Stimulated activated CD4-positive, alpha-beta T cell treated with anti-CD3 and anti-CD28 coated beads, Interleukin-12 subunit alpha, Interleukin-12 subunit beta, amount 100 ng/mL, for 48 hours (primary cell): ENCODE results near the gene SERGEF.

Experiments
- DNase-seq, 3 donors: peaks; one replicate each; pipeline ENCODE4 v3.0.0-alpha.2; 2020; ENCODE audit warnings: low read depth in 2 of 3, low spot score in 1 of 3

Gene SERGEF

GRCh38 chr11:17816232-17816931 lies 196.5 kb downstream of the SERGEF start:
- DNase-seq, result no peak

DNA sequence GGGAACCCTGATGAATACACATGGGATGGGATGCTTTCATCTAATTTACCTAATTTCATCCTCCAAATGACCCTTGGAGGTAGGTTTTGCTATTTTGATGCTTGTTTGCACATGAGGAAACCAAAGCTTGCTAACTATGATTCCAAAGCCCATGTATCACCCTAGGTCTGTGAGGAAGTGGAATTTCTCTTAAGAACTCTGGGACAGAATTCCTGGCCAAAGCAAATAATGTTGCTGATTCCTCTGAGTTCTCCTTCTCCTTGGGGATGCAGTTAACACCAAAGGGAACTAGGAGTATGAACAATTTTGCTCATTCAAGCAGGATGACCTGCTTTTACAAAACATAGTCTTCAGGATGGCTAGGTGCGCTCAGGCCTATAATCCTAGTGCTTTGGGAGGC lies 198.3 kb downstream of the SERGEF start:
- no peak for DNase-seq

DNA sequence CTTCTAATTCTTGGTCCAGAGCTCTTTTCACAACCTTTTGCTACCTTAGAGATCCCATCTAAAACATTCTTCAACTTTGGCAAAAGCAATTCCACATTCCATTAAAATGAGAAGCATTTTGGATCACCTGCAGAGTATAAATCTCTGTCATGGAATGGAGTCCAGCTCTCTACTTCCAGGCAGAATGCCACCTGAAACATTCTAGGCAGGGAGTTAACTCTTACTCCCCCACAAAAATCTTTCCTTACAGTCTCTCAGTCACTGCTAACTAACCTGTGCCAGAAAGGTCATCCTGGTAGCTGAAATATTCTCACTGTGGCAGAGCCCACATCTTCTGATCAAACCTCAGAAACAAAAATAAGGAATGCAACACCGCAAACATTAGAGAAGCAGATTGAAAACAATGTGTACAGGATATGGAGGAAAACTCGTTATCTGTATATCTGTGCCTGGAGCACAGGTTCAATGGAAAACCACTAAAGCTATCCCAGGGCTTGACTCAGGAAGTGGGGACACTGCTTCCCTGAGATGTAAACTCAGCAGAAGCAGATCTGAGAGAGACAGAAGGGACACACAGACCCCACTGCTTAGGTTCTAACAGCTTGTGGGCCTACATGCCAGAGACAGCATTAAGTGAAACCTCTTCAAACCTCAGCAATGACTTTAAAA lies 199.3 kb downstream of the SERGEF start:
- no peak for DNase-seq

- DNase-seq, result no peak
Measured at GRCh38 chr11:17812865-17813187, 200.0 kb downstream of the SERGEF start.

- no peak for DNase-seq
Measured at GRCh38 chr11:17812091-17812864, 200.6 kb downstream of the SERGEF start.

DNA sequence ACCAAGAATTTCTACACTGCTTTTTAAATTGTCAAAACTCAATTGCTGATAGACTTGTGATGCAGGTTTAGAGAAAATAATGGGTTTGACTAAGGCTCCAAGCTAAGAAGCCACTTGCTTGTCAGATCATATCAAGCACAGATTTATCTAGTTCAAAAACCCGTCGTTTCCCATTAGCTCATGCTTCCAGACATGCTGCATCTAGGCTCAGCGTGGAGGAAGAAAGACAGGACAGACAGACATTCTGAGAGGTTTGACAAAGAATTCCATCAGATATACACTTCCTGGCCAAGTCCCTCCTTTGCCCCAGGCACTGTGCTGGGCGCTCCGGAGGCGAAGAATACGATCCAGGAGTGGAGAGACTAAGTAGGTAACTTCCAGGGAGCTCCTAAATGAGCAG lies 201.5 kb downstream of the SERGEF start:
- no peak for DNase-seq

- DNase-seq, result no peak
Measured at GRCh38 chr11:17810746-17811145, 202.1 kb downstream of the SERGEF start.

- DNase-seq, result no peak
Measured at GRCh38 chr11:17810041-17810440, 202.8 kb downstream of the SERGEF start.

DNA sequence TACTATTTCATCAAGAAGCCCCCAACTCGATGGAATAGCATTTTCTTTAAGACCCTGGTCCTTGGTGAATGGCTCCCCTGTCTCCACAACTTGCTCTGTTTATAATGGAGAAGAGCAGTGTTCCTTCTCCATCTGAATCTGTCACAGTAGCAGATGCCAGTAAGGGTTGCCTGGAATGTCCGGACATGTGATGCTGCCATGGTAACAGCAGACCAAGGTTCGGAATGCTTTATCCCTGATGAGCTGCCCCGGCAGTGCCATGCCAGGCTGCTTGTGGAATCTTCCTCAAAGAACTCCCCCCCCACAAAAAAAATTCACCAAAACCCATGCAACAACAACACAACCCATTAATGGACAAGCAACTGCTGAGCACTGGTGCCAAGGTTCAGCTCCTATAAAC lies 205.8 kb downstream of the SERGEF start:
- DNase-seq, result no peak

- no peak for DNase-seq
Measured at GRCh38 chr11:17805873-17806272, 207.0 kb downstream of the SERGEF start.

GRCh38 chr11:17805043-17805442 lies 207.8 kb downstream of the SERGEF start:
- DNase-seq, result no peak

GRCh38 chr11:17803754-17804334 lies 209.0 kb downstream of the SERGEF start:
- DNase-seq, result no peak

- no peak for DNase-seq
Measured at GRCh38 chr11:17802491-17802890, 210.4 kb downstream of the SERGEF start.

DNA sequence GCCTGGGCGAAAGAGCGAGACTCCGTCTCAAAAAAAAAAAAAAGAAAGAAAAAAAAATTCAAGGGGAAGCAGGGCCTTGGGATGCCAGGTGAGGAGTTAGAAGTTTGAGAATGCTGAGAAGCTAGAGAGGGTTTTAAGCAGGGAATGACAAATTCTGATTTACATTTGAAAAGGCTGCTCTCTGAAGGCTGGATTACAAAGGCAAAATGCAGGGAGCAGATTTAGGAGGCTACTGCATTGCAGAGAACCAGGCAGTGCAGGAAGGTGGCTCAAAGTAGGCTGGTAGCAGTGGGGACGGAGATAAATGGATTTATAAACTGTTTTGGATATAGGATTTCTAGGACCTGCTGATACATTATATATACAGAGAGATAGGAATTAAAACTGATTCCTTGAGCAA lies 211.7 kb downstream of the SERGEF start:
- DNase-seq, result no peak

- no peak for DNase-seq
Measured at GRCh38 chr11:17799147-17799546, 213.7 kb downstream of the SERGEF start.

DNA sequence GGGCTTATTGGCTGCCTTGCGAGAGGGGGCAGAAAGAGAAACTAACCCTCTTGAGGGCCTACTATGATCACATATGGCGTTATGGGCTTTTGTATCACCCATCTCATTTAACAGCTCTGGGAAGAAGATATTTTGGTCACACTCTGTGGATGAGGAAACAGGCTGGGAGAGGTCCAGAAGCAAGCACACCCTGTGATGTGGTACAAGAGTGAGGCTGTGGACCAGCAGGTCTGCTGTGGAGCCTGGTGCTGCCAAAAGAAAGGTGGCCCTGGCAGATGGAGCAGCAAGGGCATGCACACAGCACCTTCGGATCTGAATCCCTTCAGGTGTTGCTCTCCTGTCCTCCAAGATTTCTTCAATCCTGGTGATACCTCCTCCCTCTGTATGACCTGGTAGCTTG lies 214.1 kb downstream of the SERGEF start:
- no peak for DNase-seq

DNA sequence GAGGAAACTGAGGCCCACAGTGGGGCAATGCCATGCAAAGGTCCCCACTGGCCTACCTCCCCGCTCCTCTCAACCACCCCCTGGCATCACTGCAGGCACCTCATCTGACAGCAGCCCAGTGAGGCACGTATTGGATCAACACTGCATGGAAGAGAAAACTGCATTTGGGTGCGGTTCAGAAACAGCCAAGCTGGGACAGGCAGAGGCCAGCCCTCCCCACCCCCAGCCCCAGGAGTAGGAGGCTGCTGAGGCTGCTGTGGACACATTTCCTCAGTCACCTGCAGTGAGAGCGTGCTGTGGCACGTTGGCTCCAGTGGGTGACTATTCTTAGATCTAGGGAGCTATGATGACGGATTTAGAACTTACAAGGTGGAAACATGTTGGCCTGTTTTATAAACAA lies 214.6 kb downstream of the SERGEF start:
- DNase-seq, result no peak

GRCh38 chr11:17796154-17796553 lies 216.7 kb downstream of the SERGEF start:
- DNase-seq, result no peak

DNA sequence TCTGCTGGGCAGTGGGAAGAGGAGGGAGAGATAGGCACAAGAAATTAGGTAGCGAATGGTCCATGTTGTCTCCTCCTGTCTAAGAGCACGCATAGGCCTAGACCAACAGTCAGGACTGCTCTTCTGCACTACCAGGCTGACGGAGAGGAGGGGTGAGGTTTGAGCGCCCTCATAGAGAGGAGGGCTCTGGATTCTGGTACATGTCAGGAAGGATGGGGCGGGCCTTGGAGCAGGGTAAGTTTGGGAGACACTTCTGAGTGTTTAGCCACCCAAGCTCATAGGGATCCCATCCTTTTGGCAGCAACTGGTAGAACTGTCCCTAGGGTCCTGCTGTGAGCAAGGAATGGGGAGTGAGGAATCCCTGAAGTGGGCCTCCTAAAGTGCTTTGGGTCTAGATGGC lies 217.9 kb downstream of the SERGEF start:
- DNase-seq, result no peak

DNA sequence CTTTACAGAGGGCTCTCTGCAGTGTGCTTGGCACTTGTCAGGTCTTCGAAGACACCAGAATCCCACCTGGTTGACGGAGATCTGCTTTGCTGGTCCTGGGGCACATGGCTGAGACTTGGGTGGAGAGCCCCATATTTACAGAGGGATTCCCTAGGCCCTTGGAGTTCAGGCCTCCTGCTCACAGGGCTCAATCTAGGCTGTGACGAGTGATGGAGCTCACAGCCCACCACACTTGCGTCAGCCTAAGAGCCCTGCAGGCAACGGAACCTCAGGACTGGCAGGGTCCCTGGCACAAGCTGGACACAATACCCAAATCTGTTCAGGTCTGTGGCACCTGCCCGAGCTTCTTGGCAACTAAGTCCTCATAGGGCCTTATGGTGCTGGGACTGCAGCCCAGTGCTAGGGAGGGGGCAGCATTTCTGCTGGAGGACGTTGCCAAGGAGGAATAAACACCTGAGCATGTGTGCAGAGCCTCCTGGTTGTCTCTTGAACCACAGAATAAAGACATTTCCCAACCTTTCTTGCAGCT lies 219.1 kb downstream of the SERGEF start:
- DNase-seq, result no peak

DNA sequence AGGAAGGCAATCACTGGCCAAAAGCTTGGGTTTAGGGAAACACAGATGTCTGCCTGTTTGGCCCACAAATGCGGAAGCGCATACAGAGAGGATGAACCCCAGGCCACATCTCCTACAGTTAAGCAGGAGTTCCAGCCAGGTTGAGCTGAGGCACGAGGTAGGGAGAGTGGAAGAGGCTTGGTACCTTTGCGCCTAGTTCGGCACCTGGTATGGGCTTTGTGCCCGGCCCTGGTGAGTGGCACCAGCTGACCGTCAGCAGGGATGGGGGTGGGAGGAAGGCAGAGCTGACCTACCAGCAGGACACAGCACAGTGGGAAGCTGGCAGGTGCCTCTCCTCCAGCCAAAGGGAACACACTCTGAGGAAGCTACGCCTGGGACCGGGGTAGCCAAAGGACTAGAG lies 220.7 kb downstream of the SERGEF start:
- no peak for DNase-seq

DNA sequence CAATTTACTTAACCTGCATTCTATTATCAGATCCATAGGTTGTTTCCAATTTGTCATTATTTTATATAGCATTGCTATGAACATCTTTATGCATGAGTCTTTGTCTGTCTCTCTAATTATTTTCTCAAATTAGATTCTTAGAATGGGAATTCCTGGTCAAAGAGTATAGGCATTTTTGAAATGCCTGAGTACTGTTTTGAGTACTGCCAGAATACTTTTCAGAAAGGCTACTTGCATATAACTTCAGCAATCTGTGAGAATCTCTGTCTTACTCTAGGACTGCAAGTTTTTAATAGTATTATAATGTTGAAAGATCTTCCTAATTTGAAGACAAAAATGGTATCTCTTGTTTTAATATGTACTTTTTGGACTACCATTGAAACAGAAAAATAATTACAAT lies 221.7 kb downstream of the SERGEF start:
- DNase-seq, result no peak
